Measurements from ENCODE around the gene SPG21.
A peak's percentile ranks its signal among the peaks of the same experiment; 100 is the strongest.

The SPG21 gene

DNA sequence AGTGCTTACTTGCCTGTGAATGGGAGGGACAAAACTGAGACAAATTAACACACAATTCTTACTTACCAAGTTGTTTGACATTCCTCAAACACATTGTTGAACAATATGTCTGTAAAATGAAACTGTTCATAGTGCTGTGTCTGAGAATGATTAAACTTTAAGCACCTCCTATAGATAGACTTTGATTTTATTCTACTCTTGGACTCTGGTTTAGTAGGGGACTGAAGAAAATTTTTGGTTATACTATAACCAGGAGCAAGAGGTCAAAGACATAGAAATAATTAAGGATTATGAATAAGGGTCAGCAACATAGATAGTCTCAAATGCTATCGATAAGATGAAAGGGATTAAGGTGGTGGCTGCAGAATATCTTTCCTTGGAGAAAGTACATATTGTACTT is 47.6 kb upstream of the SPG21 start:
- TF ChIP-seq CTCF (conservative IDR thresholded peaks at IDR 0.05; ENCODE audit: low read length) (no peak), EZH2phosphoT487 (IDR thresholded peaks at IDR 0.05; ENCODE audit: borderline replicate concordance) (no peak)
- H3K9me2 ChIP-seq (replicated peaks; ENCODE audit: low read depth, low read length) = no peaks in the 10 kb centered on the region
- no peak overlapping the region for H3K4me2 ChIP-seq (ENCODE audit: low read depth, low read length, poor library complexity, severe bottlenecking)
- no peaks in the 10 kb centered on the region for H3K9me3 ChIP-seq (ENCODE audit: insufficient read depth, low read depth, low read length)
- no peaks in the 10 kb centered on the region for H3K79me2 ChIP-seq (ENCODE audit: insufficient read depth, low read length)
- no peaks in the 10 kb centered on the region for H4K20me1 ChIP-seq (ENCODE audit: insufficient read depth, low read length, poor library complexity, severe bottlenecking)
- no peaks in the 10 kb centered on the region for H3K36me3 ChIP-seq (ENCODE audit: insufficient read depth, low read length)
- H3K4me3 ChIP-seq (ENCODE audit: low read length, poor library complexity, severe bottlenecking) = no peak overlapping the region
- no peaks in the 10 kb centered on the region for H3K27me3 ChIP-seq (ENCODE audit: insufficient read depth, low read length, poor library complexity, severe bottlenecking)
- H3F3A ChIP-seq (ENCODE audit: low read depth) = no peaks in the 10 kb centered on the region
- H3K9ac ChIP-seq (ENCODE audit: low read depth, low read length, poor library complexity, severe bottlenecking) = no peak overlapping the region
- H2AFZ ChIP-seq (ENCODE audit: low read length) = no peak overlapping the region
- H3K4me1 ChIP-seq (ENCODE audit: insufficient read depth, low read length, poor library complexity, severe bottlenecking) = peaks cover 6% of the 10 kb centered on the region

DNA sequence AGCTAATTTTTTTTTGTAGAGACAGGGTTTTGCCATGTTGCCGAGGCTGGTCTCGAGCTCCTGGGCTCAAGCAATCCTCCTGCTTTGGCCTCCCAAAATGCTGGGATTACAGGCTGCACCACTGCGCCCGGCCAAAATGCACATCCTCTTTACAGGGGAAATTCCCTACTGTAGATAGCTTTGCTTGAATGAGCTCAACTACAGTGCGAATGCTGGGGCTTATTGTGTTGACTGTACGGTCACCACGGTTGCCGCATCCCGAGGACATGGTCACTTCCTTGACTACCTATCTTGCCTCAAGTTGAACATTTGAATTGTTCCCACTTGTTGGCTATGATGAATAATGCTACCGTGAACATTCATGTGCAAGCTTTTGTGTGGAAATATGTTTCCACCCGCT is 45.0 kb upstream of the SPG21 start:
- H2AFZ ChIP-seq (ENCODE audit: low read length) = no peak overlapping the region
- H4K20me1 ChIP-seq (ENCODE audit: insufficient read depth, low read length, poor library complexity, severe bottlenecking) = no peaks in the 10 kb centered on the region
- no peak for TF ChIP-seq EZH2phosphoT487 (IDR thresholded peaks at IDR 0.05; ENCODE audit: borderline replicate concordance)
- no peak for TF ChIP-seq CTCF (conservative IDR thresholded peaks at IDR 0.05; ENCODE audit: low read length)
- H3K9ac ChIP-seq (ENCODE audit: low read depth, low read length, poor library complexity, severe bottlenecking) = no peak overlapping the region
- H3K4me3 ChIP-seq (ENCODE audit: low read length, poor library complexity, severe bottlenecking) = no peak overlapping the region
- peaks cover 6% of the 10 kb centered on the region for H3K4me1 ChIP-seq (ENCODE audit: insufficient read depth, low read length, poor library complexity, severe bottlenecking)
- no peaks in the 10 kb centered on the region for H3K9me3 ChIP-seq (ENCODE audit: insufficient read depth, low read depth, low read length)
- no peaks in the 10 kb centered on the region for H3K79me2 ChIP-seq (ENCODE audit: insufficient read depth, low read length)
- no peak overlapping the region for H3K4me2 ChIP-seq (ENCODE audit: low read depth, low read length, poor library complexity, severe bottlenecking)
- H3K9me2 ChIP-seq (replicated peaks; ENCODE audit: low read depth, low read length) = no peaks in the 10 kb centered on the region
- H3K36me3 ChIP-seq (ENCODE audit: insufficient read depth, low read length) = no peaks in the 10 kb centered on the region
- H3F3A ChIP-seq (ENCODE audit: low read depth) = no peaks in the 10 kb centered on the region
- H3K27me3 ChIP-seq (ENCODE audit: insufficient read depth, low read length, poor library complexity, severe bottlenecking) = no peaks in the 10 kb centered on the region

DNA sequence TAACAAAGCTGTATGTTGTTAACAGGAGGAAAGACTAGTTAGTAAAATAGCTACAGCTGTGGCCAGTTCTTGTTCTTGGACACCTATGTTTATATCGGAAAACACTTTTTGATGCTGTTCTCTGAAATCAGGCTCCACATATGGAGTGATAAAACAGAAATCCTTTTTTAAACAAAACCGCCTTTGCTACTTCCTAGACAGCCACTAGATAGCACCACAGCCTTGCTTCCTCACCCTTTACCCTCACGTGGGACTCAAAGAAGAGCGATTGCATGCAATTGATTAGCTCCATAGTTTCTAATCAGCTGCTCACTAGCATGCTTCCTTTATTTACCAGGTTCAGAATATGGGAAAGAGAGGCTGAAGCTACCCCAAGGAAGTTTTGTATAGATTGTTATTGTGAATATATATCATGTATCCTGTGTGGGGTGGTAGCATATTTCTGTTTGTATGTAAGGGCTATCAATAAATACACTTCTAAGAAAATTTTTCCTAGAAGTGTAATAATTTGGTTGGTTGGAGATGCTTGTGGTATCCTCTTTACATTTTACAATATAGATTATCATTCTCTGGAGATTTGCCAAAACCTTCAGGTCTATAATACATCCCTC is 44.0 kb upstream of the SPG21 start:
- H3F3A ChIP-seq (ENCODE audit: low read depth) = no peaks in the 10 kb centered on the region
- peaks cover 6% of the 10 kb centered on the region for H3K4me1 ChIP-seq (ENCODE audit: insufficient read depth, low read length, poor library complexity, severe bottlenecking)
- no peaks in the 10 kb centered on the region for H4K20me1 ChIP-seq (ENCODE audit: insufficient read depth, low read length, poor library complexity, severe bottlenecking)
- no peaks in the 10 kb centered on the region for H3K27me3 ChIP-seq (ENCODE audit: insufficient read depth, low read length, poor library complexity, severe bottlenecking)
- H3K36me3 ChIP-seq (ENCODE audit: insufficient read depth, low read length) = no peaks in the 10 kb centered on the region
- H3K4me2 ChIP-seq (ENCODE audit: low read depth, low read length, poor library complexity, severe bottlenecking) = peak overlapping the region; percentile 85
- H2AFZ ChIP-seq (ENCODE audit: low read length) = peak overlapping the region; percentile 96
- TF ChIP-seq EZH2phosphoT487 (IDR thresholded peaks at IDR 0.05; ENCODE audit: borderline replicate concordance) = no peak
- TF ChIP-seq CTCF (conservative IDR thresholded peaks at IDR 0.05; ENCODE audit: low read length) = peak; percentile 59
- no peaks in the 10 kb centered on the region for H3K9me2 ChIP-seq (replicated peaks; ENCODE audit: low read depth, low read length)
- peaks cover 6% of the 10 kb centered on the region for H3K79me2 ChIP-seq (ENCODE audit: insufficient read depth, low read length)
- H3K4me3 ChIP-seq (ENCODE audit: low read length, poor library complexity, severe bottlenecking) = peak overlapping the region; percentile 66
- peak overlapping the region; percentile 14 for H3K9ac ChIP-seq (ENCODE audit: low read depth, low read length, poor library complexity, severe bottlenecking)
- H3K9me3 ChIP-seq (ENCODE audit: insufficient read depth, low read depth, low read length) = no peaks in the 10 kb centered on the region
